Activated T-helper 9 cell treated with anti-CD3 and anti-CD28 coated beads, Interleukin-2, amount 50 U/mL, for 16 hours (primary cell): ENCODE measurements around the gene DIAPH3.

Source experiments
- DNase-seq: peaks from one replicate; pipeline ENCODE4 v3.0.0-alpha.2; 2020; ENCODE audit warnings: low read depth

Gene DIAPH3

DNA sequence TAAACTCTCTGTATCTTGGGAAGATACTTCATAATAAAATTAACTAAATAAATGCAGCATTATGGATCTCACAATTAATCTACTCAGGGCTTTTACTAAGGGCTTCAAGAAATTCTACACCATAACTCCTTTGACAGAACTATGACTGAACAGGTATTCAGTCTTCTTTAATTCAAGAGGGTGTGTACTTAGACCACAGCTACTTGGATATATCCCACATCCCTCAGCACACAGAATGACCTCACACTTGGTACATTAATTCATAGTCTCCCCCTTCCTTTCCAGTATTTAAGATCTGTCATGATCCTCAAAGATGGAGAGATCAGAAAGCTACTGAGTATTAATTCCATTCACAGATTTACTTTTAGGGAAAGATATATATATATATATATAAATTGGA, 11.6 kb downstream of the DIAPH3 start:
- DNase-seq: no peak

DNA sequence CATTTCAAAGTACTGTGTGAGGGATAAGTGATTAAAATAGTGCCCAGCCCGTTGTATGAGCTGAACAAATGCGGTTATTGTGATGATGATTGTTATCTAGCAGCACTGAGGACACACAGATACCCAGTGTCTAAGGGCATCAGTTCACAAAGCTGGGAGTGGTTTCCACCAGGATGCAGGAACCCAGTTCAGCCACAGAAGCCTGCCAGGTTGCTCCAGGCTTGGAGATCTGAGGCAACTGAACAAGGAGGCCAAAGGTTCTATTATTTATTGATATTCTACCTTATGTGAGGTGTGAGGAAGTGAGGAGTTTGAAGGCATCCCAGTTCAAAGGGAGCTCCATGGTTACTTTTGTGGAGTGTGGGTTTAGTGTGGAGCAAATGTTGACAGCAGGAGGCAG, 13.2 kb downstream of the DIAPH3 start:
- DNase-seq: no peak

DNA sequence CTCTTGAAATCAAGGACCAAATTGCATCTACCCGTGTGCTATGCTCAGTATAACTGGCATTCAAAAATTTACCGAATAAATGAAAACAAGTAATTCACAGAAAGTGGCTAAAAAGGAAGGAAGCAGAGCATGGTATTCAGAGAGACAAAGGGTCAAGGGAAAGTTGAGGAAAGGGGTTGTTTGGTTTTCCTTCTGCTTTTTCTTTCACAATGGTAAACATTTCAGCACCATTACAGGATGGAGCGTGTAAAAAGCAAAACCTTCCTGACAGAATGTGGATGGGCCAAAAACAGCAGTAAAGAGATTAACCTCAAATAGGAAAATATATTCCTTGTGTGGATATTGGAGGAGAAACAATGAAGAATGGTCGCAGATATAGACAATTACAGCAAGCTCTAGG, 14.8 kb downstream of the DIAPH3 start:
- no peak for DNase-seq

DNA sequence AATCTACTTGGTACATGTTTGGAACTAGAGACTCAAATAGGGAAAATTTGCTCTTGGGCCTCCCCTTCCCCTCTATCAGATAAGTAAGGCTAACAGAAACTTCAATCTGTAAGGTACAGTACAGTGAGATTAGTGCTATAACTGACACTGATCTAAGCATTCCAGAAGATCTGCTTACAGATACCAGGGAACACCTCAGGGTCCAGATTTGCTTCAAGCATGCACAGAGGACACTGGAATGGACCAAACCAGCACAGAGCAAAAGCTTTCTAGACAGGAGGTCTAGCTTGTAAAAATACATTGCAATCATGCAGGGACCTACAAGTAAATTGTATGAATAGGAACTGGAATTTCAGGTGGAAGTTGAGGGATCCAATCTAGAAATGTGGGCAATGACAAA, 16.4 kb downstream of the DIAPH3 start:
- DNase-seq: no peak

DNA sequence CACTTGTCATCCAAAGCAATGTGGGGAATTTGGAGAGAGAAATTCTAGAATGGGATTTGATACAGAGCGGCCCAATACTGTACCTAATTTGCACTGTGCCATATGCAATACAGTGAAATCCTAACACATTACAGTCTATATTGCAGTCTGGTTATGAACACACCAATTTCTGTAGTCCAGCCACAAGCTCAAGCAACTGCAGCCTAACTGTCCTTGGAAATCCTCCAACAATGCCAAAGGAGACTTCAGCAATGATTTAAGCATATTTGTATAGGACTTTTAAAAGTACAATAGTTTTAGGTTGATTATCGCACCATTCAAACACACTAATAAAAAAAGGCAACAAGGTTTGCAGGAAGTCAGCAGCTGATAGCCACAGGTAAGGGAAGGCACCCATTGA, 17.3 kb downstream of the DIAPH3 start:
- no peak for DNase-seq

DNA sequence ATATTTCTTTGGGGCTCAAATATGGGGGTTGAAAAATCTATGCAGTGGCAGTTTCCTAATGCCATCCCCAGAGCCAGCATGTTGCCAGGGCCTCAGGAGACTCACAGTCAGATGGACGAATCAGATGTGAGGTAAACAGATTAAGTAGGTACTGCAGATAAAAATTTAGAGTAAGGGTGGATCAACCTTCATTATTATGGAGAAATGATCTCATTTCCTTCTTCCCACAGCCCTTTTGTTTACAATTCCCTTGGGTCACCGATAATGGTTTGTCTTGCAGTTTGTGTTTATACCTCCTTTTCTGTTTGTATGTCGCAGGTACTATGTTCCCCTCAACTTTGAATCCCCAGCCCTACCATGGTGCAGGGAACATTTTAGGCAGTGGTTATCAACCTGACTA, 20.0 kb downstream of the DIAPH3 start:
- DNase-seq: no peak

DNA sequence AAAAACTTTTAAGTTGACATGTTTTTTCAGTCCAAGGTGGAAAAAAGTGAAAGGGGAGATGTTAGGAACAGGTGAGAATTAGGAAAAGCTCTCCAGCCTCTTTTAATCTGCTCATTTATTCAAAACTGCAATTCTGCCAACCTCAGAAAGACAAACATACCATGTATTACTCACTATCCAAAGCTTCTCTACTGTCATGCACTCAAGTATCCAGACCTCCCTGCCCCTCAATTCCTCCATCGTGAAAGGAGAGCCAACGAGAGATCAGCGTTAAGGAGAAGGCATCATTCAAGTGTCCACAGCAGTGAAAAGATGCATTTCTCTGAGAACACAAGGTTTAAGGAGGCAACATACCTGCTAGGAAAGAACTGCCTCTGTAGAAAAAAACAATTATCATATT, 24.5 kb downstream of the DIAPH3 start:
- DNase-seq: no peak

DNA sequence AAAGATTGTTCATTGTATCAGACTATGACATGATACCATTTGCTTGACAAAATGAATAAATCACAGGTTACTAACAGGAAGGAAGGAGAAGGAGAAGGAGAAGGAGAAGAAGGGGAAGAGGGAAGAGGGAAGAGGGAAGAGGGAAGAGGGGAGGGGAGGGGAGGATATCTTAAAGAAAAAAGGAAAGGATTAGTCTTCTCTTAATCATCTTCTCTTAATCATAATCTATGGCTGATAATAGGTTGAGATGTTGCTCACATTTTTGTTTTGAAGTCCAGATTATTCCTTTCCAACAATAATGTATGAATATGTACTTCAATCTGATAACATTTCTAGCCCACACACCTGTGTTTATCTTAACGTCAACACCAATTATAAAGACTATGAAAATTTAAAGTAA, 25.1 kb downstream of the DIAPH3 start:
- DNase-seq: no peak

DNA sequence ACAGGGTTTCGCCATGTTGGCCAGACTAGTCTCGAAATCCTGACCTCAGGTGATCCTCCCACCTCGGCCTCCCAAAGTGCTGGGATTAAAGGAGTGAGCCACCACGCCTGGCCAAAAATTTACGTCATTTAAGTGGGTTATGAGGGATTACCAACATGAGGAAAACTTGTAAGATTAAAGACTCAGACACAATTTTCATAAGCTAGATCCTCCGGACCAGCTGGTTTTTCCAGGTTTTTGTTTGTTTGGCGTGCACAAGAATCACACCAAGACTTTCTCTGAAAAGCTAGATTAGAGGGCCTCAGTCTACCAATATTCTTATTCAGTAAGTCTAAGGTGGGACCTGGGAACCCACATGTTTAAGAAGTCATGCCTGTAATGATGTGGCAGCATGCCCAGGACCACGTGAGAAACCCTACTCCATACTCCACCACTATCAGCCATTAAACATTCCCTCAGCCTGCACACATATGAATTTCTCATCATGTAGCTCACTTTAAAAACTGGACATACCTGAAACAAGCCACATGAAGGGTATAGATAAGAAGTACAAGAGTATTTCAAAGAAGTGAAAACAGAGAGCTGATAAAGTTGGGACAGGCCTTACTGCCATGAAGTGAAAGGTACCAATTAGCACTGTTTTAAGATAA, 25.7 kb downstream of the DIAPH3 start:
- DNase-seq: no peak

DNA sequence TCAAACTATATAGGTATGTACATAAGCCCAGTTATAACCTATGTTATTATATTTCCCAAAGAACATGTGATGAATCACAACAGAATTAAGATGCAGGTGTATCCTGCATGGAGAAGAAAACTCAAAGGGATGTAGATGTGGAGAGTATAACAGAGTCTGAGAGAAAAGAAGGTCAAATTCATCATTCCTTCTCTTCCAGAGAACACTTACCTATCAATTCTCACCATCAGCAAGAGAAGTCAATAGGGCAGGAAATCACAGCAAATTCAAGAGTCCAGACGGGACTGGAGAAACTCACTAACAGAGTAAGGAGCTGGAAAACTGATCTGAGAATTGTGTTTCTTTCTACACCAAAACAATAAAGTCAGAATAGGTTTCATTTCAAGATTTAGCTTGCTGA, 28.4 kb downstream of the DIAPH3 start:
- DNase-seq: no peak

DNA sequence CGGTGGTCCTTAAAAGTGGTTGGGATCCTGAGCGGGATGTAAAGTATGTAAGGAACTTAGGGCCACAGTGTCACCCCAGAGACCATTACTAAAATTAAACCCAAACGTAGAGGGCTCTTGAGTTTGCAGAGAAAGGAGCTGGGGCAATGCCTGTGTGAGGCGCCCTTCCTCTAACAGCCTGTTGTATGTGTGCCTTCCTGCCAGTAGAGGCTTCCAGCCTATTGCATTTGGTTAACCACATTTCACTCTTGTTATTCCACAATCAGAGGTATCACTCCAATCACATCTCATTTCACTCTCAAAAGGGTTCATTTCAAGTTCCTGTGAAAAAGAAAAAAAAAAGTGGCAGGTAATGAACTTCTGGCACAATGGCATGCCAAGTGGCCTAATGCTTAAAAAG, 29.4 kb downstream of the DIAPH3 start:
- no peak for DNase-seq

DNA sequence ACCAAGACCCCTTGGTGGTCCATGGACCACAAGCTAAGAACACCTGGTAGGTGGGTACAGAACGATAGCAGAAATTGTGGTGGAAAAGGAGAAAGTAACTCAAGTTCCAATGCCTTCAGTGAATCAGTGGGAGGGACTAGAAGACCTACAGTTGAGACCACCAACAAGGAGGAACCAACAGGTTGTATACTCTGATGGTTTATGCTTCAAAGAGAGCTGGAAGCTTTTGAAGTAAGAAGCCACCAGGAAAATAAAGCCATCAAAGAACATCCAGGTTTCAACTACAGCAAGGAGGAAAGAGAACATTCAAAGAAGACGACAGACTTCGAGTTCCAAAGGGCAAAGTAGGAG, 42.4 kb downstream of the DIAPH3 start:
- DNase-seq: no peak

DNA sequence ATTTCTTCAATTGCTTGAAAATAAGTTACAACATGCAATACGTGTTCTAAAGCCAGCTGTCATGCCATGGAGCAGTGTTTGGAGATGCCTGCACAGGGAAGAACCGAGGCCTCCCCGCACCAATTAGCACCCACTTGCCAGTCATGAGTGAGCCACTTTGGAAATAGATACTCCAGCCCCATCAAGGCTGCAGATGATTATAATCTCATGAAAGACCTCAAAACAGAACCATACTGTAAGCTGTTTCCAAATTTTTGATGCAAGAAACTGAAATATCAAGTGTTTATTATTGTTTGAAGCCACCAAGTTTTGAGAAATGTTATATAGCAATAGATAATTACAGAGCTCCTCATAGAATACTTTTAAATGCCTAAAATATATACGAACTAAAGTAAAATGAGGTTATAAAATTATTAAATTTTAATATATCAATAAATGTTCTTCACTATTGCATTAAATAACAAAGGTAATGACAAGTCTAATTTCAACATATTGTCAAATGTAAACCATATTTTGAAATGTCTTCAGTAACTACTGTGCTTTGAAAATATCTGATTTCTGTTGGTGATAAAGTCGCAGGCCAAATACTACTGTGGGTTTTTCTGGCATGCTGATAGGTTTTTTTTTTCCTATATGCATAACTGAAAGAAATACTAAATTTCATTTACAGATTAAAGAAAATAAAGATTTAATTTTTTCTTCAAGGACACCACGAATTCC, 43.0 kb downstream of the DIAPH3 start:
- DNase-seq: no peak

DNA sequence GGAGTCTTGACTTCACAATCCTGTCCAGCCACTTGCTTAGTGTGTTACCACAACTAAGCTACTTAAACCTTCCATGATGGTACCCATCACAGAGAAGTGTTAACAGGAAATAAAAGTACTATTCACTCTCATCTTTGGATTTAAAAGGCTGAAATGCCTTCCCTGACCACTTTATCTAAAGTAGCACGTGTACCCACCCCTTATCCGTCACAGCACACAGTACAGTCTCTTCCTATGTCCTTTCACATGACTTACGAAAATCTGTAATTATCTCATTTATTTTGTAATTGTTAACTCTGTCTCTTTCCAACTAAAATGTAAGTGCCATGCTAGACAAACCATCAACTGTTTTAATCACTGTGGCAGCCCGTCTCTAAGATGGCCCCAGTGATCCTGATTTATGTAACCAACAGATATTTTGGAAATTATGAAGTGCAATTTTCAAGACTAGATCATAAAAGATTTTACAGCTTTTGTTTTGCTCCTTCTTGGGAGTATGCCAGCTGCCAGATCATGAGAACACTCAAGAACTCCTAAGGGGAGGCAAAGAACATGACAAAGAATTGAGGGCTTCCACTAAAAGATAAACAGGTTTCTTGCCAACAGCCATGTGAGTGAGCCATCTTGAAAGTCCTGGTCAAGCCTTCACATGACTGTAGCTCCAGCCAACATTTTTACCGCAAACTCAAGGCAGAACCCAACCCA, 44.9 kb downstream of the DIAPH3 start:
- DNase-seq: no peak

DNA sequence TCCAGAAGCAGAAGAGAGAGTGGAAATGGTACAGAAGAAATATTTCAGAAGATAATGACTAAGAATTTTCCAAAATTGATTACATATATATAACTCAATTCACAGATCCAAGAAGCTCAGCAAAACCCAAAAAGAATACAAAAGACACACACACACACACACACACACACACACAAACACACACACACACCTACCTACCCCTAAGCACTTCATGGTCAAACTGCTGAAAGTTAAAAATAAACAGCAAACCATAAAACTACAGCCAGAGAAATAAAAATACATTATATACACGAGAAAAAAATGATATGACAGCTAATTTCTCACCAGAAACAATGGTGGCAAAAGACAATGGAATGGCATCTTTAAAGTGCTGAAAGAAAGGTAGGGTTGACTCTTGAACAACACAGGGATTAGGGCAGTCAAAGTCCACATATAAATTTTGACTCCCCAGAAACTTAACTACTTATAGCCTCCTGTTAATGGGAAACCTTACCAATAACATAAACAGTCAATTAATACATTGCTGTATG, 49.2 kb downstream of the DIAPH3 start:
- DNase-seq: no peak

DNA sequence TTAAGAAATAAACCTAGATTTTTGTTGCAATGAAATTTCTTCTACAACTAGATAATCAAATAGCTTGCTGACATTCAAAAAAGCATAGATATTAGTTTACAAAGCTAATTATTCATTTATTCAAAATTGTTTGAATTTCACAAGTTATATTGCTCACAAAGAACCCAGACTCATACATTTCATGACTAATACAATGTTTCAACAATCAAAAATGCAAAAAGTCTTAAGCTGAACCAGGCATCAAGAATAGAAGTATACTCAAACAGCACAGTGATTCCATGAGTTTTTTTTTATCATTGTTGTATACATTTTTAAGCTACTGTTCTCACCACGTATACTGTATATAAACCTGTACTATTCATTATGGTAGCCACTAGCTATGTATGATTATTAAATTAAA, 51.0 kb downstream of the DIAPH3 start:
- DNase-seq: no peak

DNA sequence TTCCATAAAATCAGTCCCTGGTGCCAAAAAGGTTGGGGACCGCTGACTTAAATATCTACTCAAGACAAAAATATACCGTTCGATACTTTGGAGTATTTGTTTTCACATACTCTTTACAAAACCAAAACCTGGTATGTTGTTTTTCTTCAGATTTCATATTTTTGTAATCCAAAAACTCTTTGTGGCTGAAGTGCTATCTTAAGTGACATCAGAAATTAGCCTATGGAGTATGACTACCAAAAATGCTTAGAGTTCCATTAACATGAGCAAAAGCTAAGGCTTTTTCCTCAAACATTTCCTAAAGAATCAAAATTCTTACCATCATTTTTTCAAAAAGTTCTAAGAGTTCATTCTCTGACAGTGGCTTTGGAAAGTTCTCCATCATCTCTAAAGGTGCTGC, 52.0 kb downstream of the DIAPH3 start:
- no peak for DNase-seq

DNA sequence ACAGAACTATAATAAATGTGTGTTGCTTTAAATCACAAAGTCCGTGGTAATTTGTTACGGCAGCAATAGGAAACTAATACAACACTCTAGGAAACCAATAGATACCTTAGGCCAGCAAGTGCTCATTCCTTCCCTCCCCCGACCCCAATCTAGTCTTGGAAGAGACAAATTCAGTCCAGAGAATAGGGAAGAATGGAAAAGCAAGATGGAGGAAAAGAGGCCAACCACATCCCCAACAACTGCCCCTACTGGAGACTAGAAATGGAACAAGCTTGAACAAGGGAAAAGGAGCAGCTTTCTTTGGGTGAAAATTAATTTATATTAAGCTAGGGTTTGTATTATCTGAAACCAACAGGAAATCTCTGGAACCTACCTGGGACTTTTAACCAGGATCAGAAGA, 54.4 kb downstream of the DIAPH3 start:
- DNase-seq: no peak

DNA sequence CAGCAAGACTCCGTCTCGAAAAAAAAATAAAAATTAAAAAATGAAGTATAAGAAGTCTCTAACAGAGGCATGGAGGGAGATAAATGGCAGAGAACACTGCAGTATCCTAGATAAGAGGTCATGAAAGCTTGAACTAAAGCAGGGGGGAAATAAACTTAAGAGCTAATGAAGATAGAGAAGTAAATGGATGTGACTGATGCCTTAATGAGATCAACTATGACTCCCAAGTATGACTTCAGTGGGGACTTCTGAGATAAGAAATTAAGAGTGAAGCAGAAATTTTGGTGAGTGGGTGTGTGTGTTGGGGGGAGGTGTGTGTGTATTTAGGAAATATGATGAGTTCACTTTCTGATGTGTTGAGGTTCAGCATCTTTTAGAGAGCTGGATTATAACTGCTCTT, 55.1 kb downstream of the DIAPH3 start:
- DNase-seq: no peak

DNA sequence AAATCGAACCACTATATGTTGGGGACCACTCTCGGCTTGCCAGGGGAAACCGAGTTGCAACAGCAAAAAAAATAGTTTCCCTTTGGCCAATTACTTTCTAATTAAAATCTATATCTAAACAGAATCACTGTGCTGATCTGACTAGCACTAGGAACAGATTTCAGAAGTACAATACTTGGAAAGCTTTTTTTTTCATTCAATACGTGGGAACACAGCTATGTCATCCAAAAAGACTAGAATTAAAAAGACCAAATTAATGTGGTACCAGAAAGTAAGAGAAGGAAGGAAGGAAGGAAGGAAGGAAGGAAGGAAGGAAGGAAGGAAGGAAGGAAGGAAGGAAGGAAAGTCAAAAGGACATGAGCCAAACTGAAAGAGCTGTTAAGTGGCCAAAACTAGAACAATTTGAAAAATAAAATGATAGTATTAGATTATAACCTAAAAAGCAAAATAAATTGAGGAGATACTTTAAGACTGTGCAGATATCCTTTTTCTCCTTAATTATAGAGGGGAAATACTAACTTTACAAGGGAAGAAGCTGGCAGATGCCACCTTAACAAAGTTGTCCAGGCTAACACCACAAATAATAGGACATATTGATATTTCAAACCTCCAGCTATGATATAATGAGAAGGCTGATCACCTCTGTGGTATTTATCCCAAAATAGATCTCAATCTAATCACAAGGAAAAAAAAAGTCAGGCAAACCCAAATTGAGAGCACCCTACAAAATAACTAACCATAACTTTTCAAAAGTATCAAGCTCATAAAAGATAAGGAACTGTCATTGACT, 63.9 kb downstream of the DIAPH3 start:
- DNase-seq: no peak

DNA sequence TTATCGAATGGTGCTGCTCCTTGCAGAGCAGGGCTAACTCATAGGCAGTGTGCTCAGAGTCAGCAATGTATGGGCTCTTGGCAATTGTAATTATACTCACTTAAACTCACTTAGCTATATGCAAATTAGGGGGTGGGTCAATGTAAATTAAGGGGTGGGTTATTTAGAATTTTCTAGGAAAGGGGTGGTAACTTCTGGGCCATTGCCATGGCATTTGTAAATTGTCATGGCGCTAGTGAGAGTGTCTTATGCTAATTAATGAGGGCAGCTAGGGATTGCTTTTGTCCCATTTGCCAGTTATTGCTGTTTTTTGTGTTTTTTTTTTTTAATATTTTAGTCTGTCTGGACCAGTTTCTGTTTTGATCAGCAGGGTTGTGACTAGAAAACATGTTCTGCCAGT, 68.4 kb downstream of the DIAPH3 start:
- no peak for DNase-seq

DNA sequence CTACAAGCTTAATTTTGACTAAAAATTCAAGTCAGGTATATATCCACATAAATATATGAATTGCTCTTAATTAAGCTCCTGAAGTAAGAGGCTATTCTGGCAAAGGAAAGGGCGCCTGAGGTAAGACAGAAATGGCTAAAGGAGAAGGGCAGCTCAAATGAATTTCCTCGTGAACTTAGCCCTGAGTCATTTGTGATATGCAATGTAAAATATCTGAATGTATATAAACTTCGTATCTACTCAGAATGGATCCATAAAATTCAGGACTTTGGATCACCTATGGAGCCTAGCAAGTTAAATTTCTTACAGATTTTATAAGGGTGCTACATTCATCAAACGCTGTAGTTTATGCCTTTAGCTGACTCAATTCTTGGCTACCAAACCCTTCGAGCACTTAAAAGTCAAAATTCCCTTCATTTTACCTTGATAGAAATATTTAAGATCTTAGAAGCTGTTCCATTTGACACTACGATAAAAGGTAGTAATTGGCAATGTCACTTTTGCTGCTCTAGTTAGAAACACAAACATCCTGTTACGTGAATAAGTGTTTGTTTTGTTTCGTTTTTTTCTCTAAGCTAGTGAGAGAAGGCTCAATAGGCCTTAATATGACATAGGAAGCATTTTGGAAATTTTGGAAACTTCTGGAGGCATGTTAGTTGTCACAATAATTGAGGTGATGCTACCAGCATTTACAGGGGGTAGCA, 69.2 kb downstream of the DIAPH3 start:
- no peak for DNase-seq
